ENCODE results near the gene MRNIP. TPM values are rescaled to one million over a fixed set of nuclear protein-coding genes. Genes with fewer than 3 reads are reported as not detected.

MRNIP gene
- total and polyA plus RNA-seq, 2 of the 8 experiments (the other 6 are each of a cell fraction or from before 2014, with no cell fraction given), result 29.6 TPM

- TF ChIP-seq, protein P1, sequence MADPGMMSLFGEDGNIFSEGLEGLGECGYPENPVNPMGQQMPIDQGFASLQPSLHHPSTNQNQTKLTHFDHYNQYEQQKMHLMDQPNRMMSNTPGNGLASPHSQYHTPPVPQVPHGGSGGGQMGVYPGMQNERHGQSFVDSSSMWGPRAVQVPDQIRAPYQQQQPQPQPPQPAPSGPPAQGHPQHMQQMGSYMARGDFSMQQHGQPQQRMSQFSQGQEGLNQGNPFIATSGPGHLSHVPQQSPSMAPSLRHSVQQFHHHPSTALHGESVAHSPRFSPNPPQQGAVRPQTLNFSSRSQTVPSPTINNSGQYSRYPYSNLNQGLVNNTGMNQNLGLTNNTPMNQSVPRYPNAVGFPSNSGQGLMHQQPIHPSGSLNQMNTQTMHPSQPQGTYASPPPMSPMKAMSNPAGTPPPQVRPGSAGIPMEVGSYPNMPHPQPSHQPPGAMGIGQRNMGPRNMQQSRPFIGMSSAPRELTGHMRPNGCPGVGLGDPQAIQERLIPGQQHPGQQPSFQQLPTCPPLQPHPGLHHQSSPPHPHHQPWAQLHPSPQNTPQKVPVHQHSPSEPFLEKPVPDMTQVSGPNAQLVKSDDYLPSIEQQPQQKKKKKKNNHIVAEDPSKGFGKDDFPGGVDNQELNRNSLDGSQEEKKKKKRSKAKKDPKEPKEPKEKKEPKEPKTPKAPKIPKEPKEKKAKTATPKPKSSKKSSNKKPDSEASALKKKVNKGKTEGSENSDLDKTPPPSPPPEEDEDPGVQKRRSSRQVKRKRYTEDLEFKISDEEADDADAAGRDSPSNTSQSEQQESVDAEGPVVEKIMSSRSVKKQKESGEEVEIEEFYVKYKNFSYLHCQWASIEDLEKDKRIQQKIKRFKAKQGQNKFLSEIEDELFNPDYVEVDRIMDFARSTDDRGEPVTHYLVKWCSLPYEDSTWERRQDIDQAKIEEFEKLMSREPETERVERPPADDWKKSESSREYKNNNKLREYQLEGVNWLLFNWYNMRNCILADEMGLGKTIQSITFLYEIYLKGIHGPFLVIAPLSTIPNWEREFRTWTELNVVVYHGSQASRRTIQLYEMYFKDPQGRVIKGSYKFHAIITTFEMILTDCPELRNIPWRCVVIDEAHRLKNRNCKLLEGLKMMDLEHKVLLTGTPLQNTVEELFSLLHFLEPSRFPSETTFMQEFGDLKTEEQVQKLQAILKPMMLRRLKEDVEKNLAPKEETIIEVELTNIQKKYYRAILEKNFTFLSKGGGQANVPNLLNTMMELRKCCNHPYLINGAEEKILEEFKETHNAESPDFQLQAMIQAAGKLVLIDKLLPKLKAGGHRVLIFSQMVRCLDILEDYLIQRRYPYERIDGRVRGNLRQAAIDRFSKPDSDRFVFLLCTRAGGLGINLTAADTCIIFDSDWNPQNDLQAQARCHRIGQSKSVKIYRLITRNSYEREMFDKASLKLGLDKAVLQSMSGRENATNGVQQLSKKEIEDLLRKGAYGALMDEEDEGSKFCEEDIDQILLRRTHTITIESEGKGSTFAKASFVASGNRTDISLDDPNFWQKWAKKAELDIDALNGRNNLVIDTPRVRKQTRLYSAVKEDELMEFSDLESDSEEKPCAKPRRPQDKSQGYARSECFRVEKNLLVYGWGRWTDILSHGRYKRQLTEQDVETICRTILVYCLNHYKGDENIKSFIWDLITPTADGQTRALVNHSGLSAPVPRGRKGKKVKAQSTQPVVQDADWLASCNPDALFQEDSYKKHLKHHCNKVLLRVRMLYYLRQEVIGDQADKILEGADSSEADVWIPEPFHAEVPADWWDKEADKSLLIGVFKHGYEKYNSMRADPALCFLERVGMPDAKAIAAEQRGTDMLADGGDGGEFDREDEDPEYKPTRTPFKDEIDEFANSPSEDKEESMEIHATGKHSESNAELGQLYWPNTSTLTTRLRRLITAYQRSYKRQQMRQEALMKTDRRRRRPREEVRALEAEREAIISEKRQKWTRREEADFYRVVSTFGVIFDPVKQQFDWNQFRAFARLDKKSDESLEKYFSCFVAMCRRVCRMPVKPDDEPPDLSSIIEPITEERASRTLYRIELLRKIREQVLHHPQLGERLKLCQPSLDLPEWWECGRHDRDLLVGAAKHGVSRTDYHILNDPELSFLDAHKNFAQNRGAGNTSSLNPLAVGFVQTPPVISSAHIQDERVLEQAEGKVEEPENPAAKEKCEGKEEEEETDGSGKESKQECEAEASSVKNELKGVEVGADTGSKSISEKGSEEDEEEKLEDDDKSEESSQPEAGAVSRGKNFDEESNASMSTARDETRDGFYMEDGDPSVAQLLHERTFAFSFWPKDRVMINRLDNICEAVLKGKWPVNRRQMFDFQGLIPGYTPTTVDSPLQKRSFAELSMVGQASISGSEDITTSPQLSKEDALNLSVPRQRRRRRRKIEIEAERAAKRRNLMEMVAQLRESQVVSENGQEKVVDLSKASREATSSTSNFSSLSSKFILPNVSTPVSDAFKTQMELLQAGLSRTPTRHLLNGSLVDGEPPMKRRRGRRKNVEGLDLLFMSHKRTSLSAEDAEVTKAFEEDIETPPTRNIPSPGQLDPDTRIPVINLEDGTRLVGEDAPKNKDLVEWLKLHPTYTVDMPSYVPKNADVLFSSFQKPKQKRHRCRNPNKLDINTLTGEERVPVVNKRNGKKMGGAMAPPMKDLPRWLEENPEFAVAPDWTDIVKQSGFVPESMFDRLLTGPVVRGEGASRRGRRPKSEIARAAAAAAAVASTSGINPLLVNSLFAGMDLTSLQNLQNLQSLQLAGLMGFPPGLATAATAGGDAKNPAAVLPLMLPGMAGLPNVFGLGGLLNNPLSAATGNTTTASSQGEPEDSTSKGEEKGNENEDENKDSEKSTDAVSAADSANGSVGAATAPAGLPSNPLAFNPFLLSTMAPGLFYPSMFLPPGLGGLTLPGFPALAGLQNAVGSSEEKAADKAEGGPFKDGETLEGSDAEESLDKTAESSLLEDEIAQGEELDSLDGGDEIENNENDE (IDR thresholded peaks at IDR 0.05; ENCODE audit: insufficient replicate concordance, low read length), result no peak
- no peak for TF ChIP-seq FOSL1 (IDR thresholded peaks at IDR 0.05; ENCODE audit: insufficient read depth, low read depth, low read length)
- no peak for TF ChIP-seq POLR2A (IDR thresholded peaks at IDR 0.05; ENCODE audit: control extremely low read depth in 1 of 2, low read depth in 2 of 2, low read length in 2 of 2)
- no peak for TF ChIP-seq SIX5 (IDR thresholded peaks at IDR 0.05; ENCODE audit: low read depth, low read length)
- TF ChIP-seq SIN3A (conservative IDR thresholded peaks at IDR 0.05 in 1 of 2, IDR thresholded peaks at IDR 0.05 in 1 of 2; ENCODE audit: low read depth in 1 of 2, low read length in 2 of 2), result no peak
- TF ChIP-seq, protein P2, sequence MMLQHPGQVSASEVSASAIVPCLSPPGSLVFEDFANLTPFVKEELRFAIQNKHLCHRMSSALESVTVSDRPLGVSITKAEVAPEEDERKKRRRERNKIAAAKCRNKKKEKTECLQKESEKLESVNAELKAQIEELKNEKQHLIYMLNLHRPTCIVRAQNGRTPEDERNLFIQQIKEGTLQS (IDR thresholded peaks at IDR 0.05; ENCODE audit: insufficient read depth, low read depth, low read length), result no peak
Measured at GRCh38 chr5:179800071-179800695, 58.4 kb downstream of the MRNIP start (continued).

All from H1 (cell line).